HEK293T (cell line): ENCODE measurements around the gene RAPGEF6.

Source experiments
- CTCF ChIA-PET: fragments of 350-600 bp; formaldehyde crosslinking; extraction: SDS; loops from one replicate; lab custom pipeline; 2021; ENCODE audit warnings: antibody characterized with exemption, inconsistent platforms; lab: Yijun Ruan, JAX
- POLR2A ChIA-PET: fragments of 350-600 bp; formaldehyde crosslinking; extraction: SDS; loops from one replicate; lab custom pipeline; 2020; ENCODE audit warnings: antibody characterized with exemption, inconsistent platforms; lab: Yijun Ruan, JAX
- DNase-seq: peaks from one replicate; pipeline ENCODE4 v3.0.0; 2012; ENCODE audit warnings: mixed read lengths; ENCODE audit errors: extremely low spot score
- ARNT ChIP-seq: fragments of 450-650 bp; IDR thresholded peaks from 2 replicates; pipeline ENCODE4 v1.6.1; 2017; ENCODE audit warnings: mild to moderate bottlenecking
- BHLHE40 ChIP-seq: fragments of 450-650 bp; IDR thresholded peaks from 2 replicates; pipeline ENCODE4 v1.6.1; 2016; ENCODE audit warnings: mild to moderate bottlenecking, moderate library complexity, borderline replicate concordance
- CTBP1 ChIP-seq: fragments of 450-650 bp; IDR thresholded peaks from 2 replicates; pipeline ENCODE4 v1.6.1; 2016; ENCODE audit warnings: borderline replicate concordance
- ELF4 ChIP-seq: fragments of 450-650 bp; IDR thresholded peaks from 2 replicates; pipeline ENCODE4 v1.6.1; 2017; ENCODE audit warnings: antibody characterized with exemption
- FOXA1 ChIP-seq: fragments of 450-650 bp; IDR thresholded peaks from 2 replicates; pipeline ENCODE4 v1.6.1; 2016; ENCODE audit warnings: mild to moderate bottlenecking
- FOXK2 ChIP-seq: fragments of 450-650 bp; IDR thresholded peaks from 2 replicates; pipeline ENCODE4 v1.6.1; 2016; ENCODE audit warnings: mild to moderate bottlenecking
- FOXM1 ChIP-seq: fragments of 450-650 bp; IDR thresholded peaks from 2 replicates; pipeline ENCODE4 v1.6.1; 2017; ENCODE audit warnings: mild to moderate bottlenecking, borderline replicate concordance
- HDGF ChIP-seq: fragments of 450-650 bp; IDR thresholded peaks from 2 replicates; pipeline ENCODE4 v1.6.1; 2017; ENCODE audit warnings: antibody characterized with exemption, borderline replicate concordance
- L3MBTL2 ChIP-seq: fragments of 450-650 bp; conservative IDR thresholded peaks from 2 replicates; pipeline ENCODE4 v1.6.1; 2016; ENCODE audit warnings: mild to moderate bottlenecking
- LEF1 ChIP-seq: fragments of 450-650 bp; IDR thresholded peaks from 2 replicates; pipeline ENCODE4 v1.6.1; 2017; ENCODE audit warnings: mild to moderate bottlenecking, borderline replicate concordance
- NFRKB ChIP-seq: fragments of 450-650 bp; IDR thresholded peaks from 2 replicates; pipeline ENCODE4 v1.6.1; 2016; ENCODE audit warnings: mild to moderate bottlenecking, moderate library complexity
- SP1 ChIP-seq: fragments of 450-650 bp; IDR thresholded peaks from 2 replicates; pipeline ENCODE4 v1.6.1; 2017
- SUZ12 ChIP-seq: fragments of 450-650 bp; IDR thresholded peaks from 2 replicates; pipeline ENCODE4 v1.6.1; 2016; ENCODE audit warnings: mild to moderate bottlenecking
- TARDBP ChIP-seq: fragments of 450-650 bp; IDR thresholded peaks from 2 replicates; pipeline ENCODE4 v1.6.1; 2016
- ZNF384 ChIP-seq: fragments of 450-650 bp; IDR thresholded peaks from 2 replicates; pipeline ENCODE4 v1.6.1; 2016
- TF ChIP-seq, protein P1 (sequence below): fragments of 450-650 bp; IDR thresholded peaks from 2 replicates; pipeline ENCODE4 v1.6.1; 2016

Gene RAPGEF6

DNA sequence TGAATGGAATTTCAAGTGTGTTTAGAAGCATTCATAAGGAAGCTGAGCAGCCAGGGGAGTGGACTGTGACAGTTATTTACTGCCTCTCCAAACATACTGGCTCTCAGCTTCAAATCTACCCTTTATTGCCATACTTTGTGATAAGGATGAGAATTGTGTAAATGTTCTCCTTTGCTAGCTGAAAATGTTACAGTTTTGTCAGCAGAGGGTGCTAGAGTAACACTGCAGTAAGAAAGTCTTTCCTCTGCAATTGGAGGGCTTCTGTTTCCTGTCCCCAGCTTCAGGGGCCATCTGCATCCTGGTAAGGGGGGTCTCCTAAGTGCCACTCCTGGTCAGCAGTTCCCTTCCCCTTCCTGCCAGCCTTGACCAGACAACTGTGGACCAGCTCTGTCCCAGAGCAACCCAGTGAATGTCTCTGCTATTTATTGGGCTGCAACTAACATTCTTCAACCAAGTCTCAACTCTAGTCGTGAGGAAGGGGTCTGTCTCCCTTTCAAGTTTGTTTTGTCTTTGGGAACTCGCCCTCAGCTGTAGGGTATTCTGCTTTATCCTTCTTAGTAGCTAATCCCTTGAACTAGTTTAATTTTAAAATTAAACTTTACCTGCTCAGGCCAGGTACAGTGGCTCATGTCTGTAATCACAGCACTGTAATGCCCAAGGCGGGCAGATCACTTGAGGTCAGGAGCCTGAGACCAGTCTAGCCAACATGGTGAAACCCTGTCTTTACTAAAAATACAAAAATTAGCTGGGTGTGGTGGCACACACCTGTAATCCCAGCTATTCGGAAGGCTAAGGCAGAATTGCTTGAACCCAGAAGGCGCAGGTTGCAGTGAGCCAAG is 45.3 kb downstream of the RAPGEF6 start:
- peak; percentile 60 for DNase-seq
- POLR2A ChIA-PET: interaction anchor here (1.6 kb wide), 1 partner anchor 46 kb away, joined by 3 read pairs; no protein-coding TSS in a partner anchor
- CTCF ChIA-PET: interaction anchor here (0.7 to 2.7 kb wide), 17 partner anchors 9 to 473 kb away, joined by 3 to 32 read pairs (median 3); partner anchors contain the start of gene ACSL6
- TF ChIP-seq, protein P1, sequence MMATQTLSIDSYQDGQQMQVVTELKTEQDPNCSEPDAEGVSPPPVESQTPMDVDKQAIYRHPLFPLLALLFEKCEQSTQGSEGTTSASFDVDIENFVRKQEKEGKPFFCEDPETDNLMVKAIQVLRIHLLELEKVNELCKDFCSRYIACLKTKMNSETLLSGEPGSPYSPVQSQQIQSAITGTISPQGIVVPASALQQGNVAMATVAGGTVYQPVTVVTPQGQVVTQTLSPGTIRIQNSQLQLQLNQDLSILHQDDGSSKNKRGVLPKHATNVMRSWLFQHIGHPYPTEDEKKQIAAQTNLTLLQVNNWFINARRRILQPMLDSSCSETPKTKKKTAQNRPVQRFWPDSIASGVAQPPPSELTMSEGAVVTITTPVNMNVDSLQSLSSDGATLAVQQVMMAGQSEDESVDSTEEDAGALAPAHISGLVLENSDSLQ: no peak
- TF ChIP-seq BHLHE40 (no peak), CTBP1 (no peak), LEF1 (no peak), FOXA1 (no peak), SP1 (no peak), L3MBTL2 (no peak), ZNF384 (no peak), FOXK2 (no peak), ELF4 (no peak), TARDBP (no peak), SUZ12 (no peak), ARNT (no peak), FOXM1 (no peak), NFRKB (no peak), HDGF (no peak)

DNA sequence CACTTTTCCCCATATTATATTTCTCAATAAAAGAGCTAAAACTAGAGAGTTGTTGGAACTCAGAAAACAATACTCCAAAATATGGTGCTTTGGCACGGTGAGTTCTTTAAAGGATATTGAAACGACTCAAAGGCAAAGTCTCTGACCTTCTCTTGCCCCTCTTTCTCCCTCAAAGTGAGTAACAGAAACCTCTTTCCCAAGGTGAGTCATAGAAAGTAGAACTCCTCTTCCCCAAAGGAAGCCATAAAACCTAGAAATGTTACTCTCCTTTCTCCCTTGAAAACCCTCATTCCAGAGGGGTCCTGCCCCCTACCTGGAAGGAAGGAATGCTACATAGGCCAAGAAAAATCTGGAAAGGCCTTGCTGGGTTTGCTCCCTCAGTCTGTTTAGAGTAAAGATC is 47.5 kb downstream of the RAPGEF6 start:
- POLR2A ChIA-PET: no interaction called here
- CTCF ChIA-PET: no interaction called here
- no peak for DNase-seq
- TF ChIP-seq LEF1: no peak
- TF ChIP-seq ELF4: no peak
- TF ChIP-seq BHLHE40: no peak
- TF ChIP-seq FOXM1: no peak
- TF ChIP-seq SP1: no peak
- no peak for TF ChIP-seq NFRKB
- TF ChIP-seq, protein P1: no peak
- TF ChIP-seq ARNT: no peak
- no peak for TF ChIP-seq L3MBTL2
- TF ChIP-seq FOXK2: no peak

DNA sequence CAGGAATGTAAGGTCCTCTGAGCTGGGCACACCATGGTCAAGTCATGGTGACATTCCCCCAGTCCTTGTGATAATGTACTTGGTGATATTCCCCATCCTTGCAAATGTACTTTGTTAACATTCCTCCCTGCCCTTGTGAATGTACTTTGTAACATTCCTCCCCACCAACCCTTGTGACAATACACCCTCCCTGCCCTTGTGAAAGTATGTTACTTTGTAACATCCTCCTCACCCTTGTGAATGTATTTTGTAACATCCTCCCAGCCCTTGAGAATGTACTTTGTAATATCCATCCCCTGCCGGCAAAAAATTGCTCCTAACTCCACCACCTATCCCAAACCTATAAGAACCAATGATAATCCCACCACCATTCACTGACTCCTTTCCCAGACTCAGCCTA is 53.3 kb downstream of the RAPGEF6 start:
- no peak for DNase-seq
- TF ChIP-seq HDGF: no peak
- TF ChIP-seq NFRKB: no peak
- TF ChIP-seq L3MBTL2: no peak
- TF ChIP-seq BHLHE40: no peak
- no peak for TF ChIP-seq SP1
- TF ChIP-seq SUZ12: no peak
- TF ChIP-seq FOXM1: no peak
- no peak for TF ChIP-seq ZNF384
- TF ChIP-seq ELF4: no peak
- TF ChIP-seq CTBP1: no peak
- TF ChIP-seq FOXA1: no peak
- no peak for TF ChIP-seq FOXK2
- TF ChIP-seq ARNT: no peak
- no peak for TF ChIP-seq TARDBP
- ChIA-PET POLR2A (no interaction called here), CTCF (no interaction called here)

DNA sequence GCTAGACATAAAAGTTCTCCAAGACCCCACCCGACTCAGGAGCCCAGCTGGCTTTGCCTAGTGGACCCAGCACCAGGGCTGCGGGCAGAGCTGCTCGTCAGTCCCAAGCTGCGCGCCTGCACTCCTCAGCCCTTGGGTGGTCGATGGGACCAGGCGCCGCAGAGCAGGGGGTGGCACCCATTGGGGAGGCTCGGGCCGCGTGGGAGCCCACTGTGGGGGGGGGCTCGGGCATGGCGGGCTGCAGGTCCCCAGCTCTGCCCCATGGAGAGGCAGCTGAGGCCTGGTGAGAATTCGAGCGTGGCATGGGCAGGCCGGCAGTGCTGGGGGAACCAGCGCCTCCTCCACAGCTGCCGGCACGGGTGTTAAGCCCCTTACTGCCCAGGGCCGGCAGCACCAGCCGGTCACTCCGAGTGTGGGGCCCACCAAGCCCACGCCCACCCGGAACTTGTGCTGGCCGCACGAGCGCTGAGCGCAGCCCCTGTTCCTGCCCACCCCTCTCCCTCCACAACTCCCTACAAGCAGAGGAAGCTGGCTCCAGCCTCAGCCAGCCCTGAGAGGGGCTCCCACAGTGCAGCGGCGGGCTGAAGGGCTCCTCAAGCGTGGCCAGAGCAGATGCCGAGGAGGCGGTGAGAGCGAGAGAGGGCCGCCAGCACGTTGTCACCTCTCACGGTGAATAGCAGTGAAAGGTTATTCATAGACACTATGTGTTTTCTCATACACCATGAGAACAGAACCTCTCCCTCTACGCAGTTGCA is 54.9 kb downstream of the RAPGEF6 start:
- DNase-seq: no peak
- TF ChIP-seq TARDBP: no peak
- TF ChIP-seq, protein P1: no peak
- ChIA-PET CTCF (interaction anchor here (1.0 kb wide), 1 partner anchor 9 kb away, joined by 5 read pairs; no protein-coding TSS in a partner anchor), POLR2A (no interaction called here)

DNA sequence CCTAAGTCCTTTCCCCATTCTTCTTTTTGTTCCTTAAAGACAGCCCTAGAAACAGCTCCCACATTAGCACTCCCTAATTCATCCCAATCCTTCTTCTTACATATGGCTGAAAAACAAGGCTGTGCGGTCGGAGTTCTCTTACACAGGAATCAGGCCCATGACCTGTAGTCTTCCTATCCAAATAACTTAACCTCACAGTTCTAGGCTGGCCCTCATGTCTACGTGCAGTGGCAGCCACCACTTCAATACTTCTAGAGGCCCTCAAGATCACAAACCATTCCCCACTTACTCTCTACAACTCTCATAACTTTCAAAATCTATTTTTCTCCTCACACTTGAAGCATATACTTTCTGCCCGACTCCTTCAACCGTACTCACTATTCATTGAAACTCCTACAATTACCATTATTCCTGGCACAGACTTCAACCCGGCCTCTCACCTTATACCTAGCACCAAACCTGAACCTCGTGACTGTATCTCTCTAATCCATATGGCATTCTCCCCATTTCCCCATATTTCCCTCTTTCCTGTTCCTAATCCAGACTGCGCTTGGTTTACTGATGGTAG is 59.3 kb downstream of the RAPGEF6 start:
- DNase-seq: no peak
- POLR2A ChIA-PET: no interaction called here
- CTCF ChIA-PET: no interaction called here
- TF ChIP-seq LEF1: no peak
- TF ChIP-seq FOXK2: no peak

DNA sequence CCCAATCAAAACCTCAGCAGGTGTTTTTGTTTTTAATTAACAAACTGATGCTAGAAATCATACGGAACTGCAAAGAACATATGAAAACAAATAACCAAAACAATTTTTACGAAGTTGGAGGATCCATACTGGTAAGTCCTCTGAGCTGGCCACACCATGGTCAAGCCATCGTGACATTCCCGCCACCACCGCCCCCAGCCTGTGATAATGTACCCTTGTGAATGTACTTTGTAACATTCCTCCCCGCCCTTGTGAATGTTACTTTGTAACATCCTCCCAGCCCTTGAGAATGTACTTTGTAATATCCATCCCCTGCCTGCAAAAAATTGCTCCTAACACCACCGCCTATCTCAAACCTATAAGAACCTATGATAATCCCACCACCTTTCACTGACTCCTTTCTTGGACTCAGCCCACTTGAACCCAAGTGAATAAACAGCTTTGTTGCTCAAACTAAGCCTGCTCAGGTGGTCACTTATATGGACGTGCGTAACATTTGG is 63.3 kb downstream of the RAPGEF6 start:
- CTCF ChIA-PET: no interaction called here

More for the DNA sequence above, 63.3 kb downstream of the RAPGEF6 start:
- POLR2A ChIA-PET: no interaction called here
- TF ChIP-seq SUZ12: no peak
- TF ChIP-seq BHLHE40: no peak
- DNase-seq: no peak
